H9 (cell line): Measurements from ENCODE around the gene G6PC2. TPM values are rescaled to one million over a fixed set of nuclear protein-coding genes. Genes with fewer than 3 reads are reported as not detected.

ENCODE experiments used
- DNase-seq: peaks from one replicate; pipeline ENCODE4 v3.0.0-alpha.2; 2017
- H2AFZ ChIP-seq: one replicate; pipeline ENCODE4 v1.6.1; 2013; ENCODE audit warnings: mild to moderate bottlenecking, low read length, control low read depth, moderate library complexity
- H2AK5ac ChIP-seq: 2 replicates; pipeline ENCODE4 v1.6.1; 2013; ENCODE audit warnings: low read length, control low read depth, mixed read lengths; ENCODE audit not compliant: insufficient read length
- H2BK120ac ChIP-seq: one replicate; pipeline ENCODE4 v1.6.1; 2013; ENCODE audit warnings: low read depth, mild to moderate bottlenecking, low read length, control low read depth, inconsistent platforms; ENCODE audit not compliant: poor library complexity, severe bottlenecking
- H2BK12ac ChIP-seq: 2 replicates; pipeline ENCODE4 v1.6.1; 2013; ENCODE audit warnings: low read length, control low read depth, mixed read lengths, low read depth; ENCODE audit not compliant: insufficient read length
- H2BK15ac ChIP-seq: 2 replicates; pipeline ENCODE4 v1.6.1; 2013; ENCODE audit warnings: low read depth, low read length, control low read depth
- H2BK20ac ChIP-seq: one replicate; pipeline ENCODE4 v1.6.1; 2013; ENCODE audit warnings: low read depth, mild to moderate bottlenecking, low read length, control low read depth, inconsistent platforms; ENCODE audit not compliant: poor library complexity, severe bottlenecking
- H2BK5ac ChIP-seq: 2 replicates; pipeline ENCODE4 v1.6.1; 2013; ENCODE audit warnings: low read length, control low read depth, mixed read lengths; ENCODE audit not compliant: insufficient read length
- H3K14ac ChIP-seq: 2 replicates; pipeline ENCODE4 v1.6.1; 2013; ENCODE audit warnings: low read length, control low read depth; ENCODE audit not compliant: insufficient read depth
- H3K18ac ChIP-seq: 2 replicates; pipeline ENCODE4 v1.6.1; 2013; ENCODE audit warnings: low read depth, mild to moderate bottlenecking, mixed read lengths, low read length, control low read depth; ENCODE audit not compliant: insufficient read length
- H3K23ac ChIP-seq: 2 replicates; pipeline ENCODE4 v1.6.1; 2013; ENCODE audit warnings: low read length, control low read depth, mixed read lengths, low read depth; ENCODE audit not compliant: insufficient read length
- H3K23me2 ChIP-seq: 2 replicates; pipeline ENCODE4 v1.6.1; 2013; ENCODE audit warnings: low read depth, mild to moderate bottlenecking, mixed read lengths, low read length, control low read depth; ENCODE audit not compliant: insufficient read length, poor library complexity, severe bottlenecking
- H3K27ac ChIP-seq: 2 replicates; pipeline ENCODE4 v1.5.1; 2013; ENCODE audit warnings: low read length, control low read depth, mixed read lengths, low read depth; ENCODE audit not compliant: insufficient read length
- H3K27me3 ChIP-seq: 2 replicates; pipeline ENCODE4 v1.6.1; 2013; ENCODE audit warnings: low read length, control low read depth, inconsistent platforms; ENCODE audit not compliant: insufficient read depth
- H3K4ac ChIP-seq: 2 replicates; pipeline ENCODE4 v1.6.1; 2013; ENCODE audit warnings: low read depth, mild to moderate bottlenecking, control low read depth, inconsistent platforms, low read length, moderate library complexity
- H3K4me1 ChIP-seq: 2 replicates; pipeline ENCODE4 v1.6.1; 2013; ENCODE audit warnings: low read length, control low read depth, inconsistent platforms; ENCODE audit not compliant: insufficient read depth
- H3K4me2 ChIP-seq: 2 replicates; pipeline ENCODE4 v1.6.1; 2013; ENCODE audit warnings: low read length, control low read depth, mixed read lengths; ENCODE audit not compliant: insufficient read length, insufficient read depth
- H3K56ac ChIP-seq: 2 replicates; pipeline ENCODE4 v1.6.1; 2013; ENCODE audit warnings: low read depth, mild to moderate bottlenecking, mixed read lengths, low read length, control low read depth; ENCODE audit not compliant: insufficient read length
- H3K79me1 ChIP-seq: 2 replicates; pipeline ENCODE4 v1.6.1; 2013; ENCODE audit warnings: low read depth, mild to moderate bottlenecking, moderate library complexity, low read length, control low read depth, inconsistent platforms; ENCODE audit not compliant: insufficient read depth, poor library complexity, severe bottlenecking
- H3K79me2 ChIP-seq: 2 replicates; pipeline ENCODE4 v1.6.1; 2013; ENCODE audit warnings: low read length, control low read depth, inconsistent platforms; ENCODE audit not compliant: insufficient read depth
- H3K9ac ChIP-seq: 2 replicates; pipeline ENCODE4 v1.6.1; 2013; ENCODE audit warnings: low read length, control low read depth, mixed read lengths; ENCODE audit not compliant: insufficient read length; ENCODE audit errors: extremely low read depth
- H3K9me3 ChIP-seq: one replicate; pipeline ENCODE4 v1.6.1; 2013; ENCODE audit warnings: low read depth, low read length, inconsistent platforms; ENCODE audit not compliant: control insufficient read depth
- H3T11ph ChIP-seq: one replicate; pipeline ENCODE4 v1.6.1; 2013; ENCODE audit warnings: mild to moderate bottlenecking, low read length, control low read depth, inconsistent platforms
- H4K20me1 ChIP-seq: one replicate; pipeline ENCODE4 v1.6.1; 2013; ENCODE audit not compliant: control insufficient read depth, insufficient read length, insufficient read depth
- H4K5ac ChIP-seq: 2 replicates; pipeline ENCODE4 v1.6.1; 2013; ENCODE audit warnings: low read depth, mild to moderate bottlenecking, mixed read lengths, low read length, control low read depth; ENCODE audit not compliant: insufficient read length
- H4K8ac ChIP-seq: replicated peaks from 2 replicates; pipeline ENCODE4 v1.6.1; 2013; ENCODE audit warnings: low read length, control low read depth, mixed read lengths, low read depth; ENCODE audit not compliant: insufficient read length
- H4K91ac ChIP-seq: 2 replicates; pipeline ENCODE4 v1.6.1; 2013; ENCODE audit warnings: low read depth, mild to moderate bottlenecking, moderate library complexity, mixed read lengths, low read length, control low read depth; ENCODE audit not compliant: insufficient read length
- H3K27ac Mint-ChIP-seq, 3 experiments: 2 replicates in 2 of 3; 3 replicates in 1 of 3; pipeline ENCODE4 v1.8.0; 2020 to 2021; ENCODE audit warnings: mixed read lengths in 3 of 3, mild to moderate bottlenecking in 1 of 3, moderate library complexity in 1 of 3
- H3K27me3 Mint-ChIP-seq: 2 replicates; pipeline ENCODE4 v1.8.0; 2021; ENCODE audit warnings: low read depth, mild to moderate bottlenecking, moderate library complexity, mixed read lengths
- H3K36me3 Mint-ChIP-seq, 3 experiments: 2 replicates in 2 of 3; 3 replicates in 1 of 3; pipeline ENCODE4 v1.8.0; 2020 to 2021; ENCODE audit warnings: low read depth in 3 of 3, mixed read lengths in 3 of 3; ENCODE audit not compliant: insufficient read depth in 1 of 3
- H3K4me1 Mint-ChIP-seq, 2 experiments: 2 replicates each; pipeline ENCODE4 v1.8.0; 2020; ENCODE audit warnings: mixed read lengths in 2 of 2
- H3K4me3 Mint-ChIP-seq, 2 experiments: 2 replicates in 1 of 2; 3 replicates in 1 of 2; pipeline ENCODE4 v1.8.0; 2020 to 2021; ENCODE audit warnings: mild to moderate bottlenecking in 2 of 2, mixed read lengths in 2 of 2, moderate library complexity in 1 of 2
- H3K9me3 Mint-ChIP-seq, 2 experiments: 2 replicates in 1 of 2; 3 replicates in 1 of 2; pipeline ENCODE4 v1.8.0; 2020; ENCODE audit warnings: mild to moderate bottlenecking in 2 of 2, mixed read lengths in 2 of 2, moderate library complexity in 1 of 2
- WGBS: extraction: QIAGEN DNeasy Blood & Tissue Kit; methylation state at CpG from one replicate; pipeline ENCODE4 v1.1.7; 2013; ENCODE audit warnings: missing lambda C conversion rate, low lambda C conversion rate, mixed read lengths; ENCODE audit not compliant: insufficient read length; ENCODE audit errors: extremely low coverage; 5-methylcytosine and 5-hydroxymethylcytosine counted together
- total RNA-seq: library from RNA; stranded (reverse); gene quantifications from 2 replicates; pipeline ENCODE4 v1.2.1, GENCODE V29; 2021
- TF ChIP-seq, protein P1 (sequence below): fragments of 200-600 bp; sonication (generic); conservative IDR thresholded peaks from 3 replicates; pipeline ENCODE4 v1.8.0; 2021; ENCODE audit warnings: antibody characterized with exemption, mild to moderate bottlenecking

The G6PC2 gene
- total RNA-seq, 1 experiment from 2014 or later: not detected

DNA sequence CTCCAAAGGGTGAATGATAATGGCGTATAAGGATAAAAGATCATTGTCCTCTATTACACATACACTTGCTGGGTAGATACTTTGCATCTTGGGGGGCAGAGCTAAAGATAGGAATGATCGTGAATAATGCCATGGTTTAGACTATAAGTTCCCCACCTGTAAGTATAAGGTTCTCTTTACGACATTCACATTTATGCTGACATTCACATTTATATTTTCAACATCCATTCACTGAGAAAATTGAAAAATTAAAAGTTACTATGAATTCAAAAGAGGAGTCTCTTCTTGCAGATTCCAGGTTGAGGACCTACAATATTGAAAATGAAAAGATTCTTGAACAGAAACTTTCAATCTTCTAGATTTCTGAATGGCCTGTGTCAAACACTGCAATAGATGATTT is 8.8 kb upstream of the G6PC2 start:
- H3K56ac ChIP-seq: no peak overlapping the region
- H3K27ac ChIP-seq: no peak overlapping the region
- no peak overlapping the region for H2BK120ac ChIP-seq
- Mint-ChIP-seq H3K4me1 (peaks cover 7 to 12% of the 10 kb centered on the region in 2 experiments), H3K4me3 (no peak overlapping the region), H3K27me3 (peaks cover 13% of the 10 kb centered on the region), H3K9me3 (no peaks in the 10 kb centered on the region), H3K36me3 (peaks cover 9 to 15% (median 13%) of the 10 kb centered on the region in 3 experiments; a peak in 6 of 7 replicates), H3K27ac (no peak overlapping the region)
- TF ChIP-seq, protein P1, sequence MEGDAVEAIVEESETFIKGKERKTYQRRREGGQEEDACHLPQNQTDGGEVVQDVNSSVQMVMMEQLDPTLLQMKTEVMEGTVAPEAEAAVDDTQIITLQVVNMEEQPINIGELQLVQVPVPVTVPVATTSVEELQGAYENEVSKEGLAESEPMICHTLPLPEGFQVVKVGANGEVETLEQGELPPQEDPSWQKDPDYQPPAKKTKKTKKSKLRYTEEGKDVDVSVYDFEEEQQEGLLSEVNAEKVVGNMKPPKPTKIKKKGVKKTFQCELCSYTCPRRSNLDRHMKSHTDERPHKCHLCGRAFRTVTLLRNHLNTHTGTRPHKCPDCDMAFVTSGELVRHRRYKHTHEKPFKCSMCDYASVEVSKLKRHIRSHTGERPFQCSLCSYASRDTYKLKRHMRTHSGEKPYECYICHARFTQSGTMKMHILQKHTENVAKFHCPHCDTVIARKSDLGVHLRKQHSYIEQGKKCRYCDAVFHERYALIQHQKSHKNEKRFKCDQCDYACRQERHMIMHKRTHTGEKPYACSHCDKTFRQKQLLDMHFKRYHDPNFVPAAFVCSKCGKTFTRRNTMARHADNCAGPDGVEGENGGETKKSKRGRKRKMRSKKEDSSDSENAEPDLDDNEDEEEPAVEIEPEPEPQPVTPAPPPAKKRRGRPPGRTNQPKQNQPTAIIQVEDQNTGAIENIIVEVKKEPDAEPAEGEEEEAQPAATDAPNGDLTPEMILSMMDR: no peak
- H2BK15ac ChIP-seq: no peak overlapping the region
- peaks cover 3% of the 10 kb centered on the region for H3K23me2 ChIP-seq
- no peak overlapping the region for H3K23ac ChIP-seq
- WGBS: no CpG with 5 or more reads among the region's 3 CpGs
- no peak overlapping the region for H2BK20ac ChIP-seq
- no peak for DNase-seq
- H3K14ac ChIP-seq: no peak overlapping the region
- H3K79me1 ChIP-seq: no peaks in the 10 kb centered on the region
- no peak overlapping the region for H2AK5ac ChIP-seq
- H4K5ac ChIP-seq: no peak overlapping the region
- no peak overlapping the region for H4K91ac ChIP-seq
- no peak overlapping the region for H3K4ac ChIP-seq
- no peaks in the 10 kb centered on the region for H3K4me1 ChIP-seq
- no peak overlapping the region for H3K9ac ChIP-seq
- H2BK12ac ChIP-seq: no peak overlapping the region
- no peaks in the 10 kb centered on the region; the same call in 1 of the 2 replicates for H3K27me3 ChIP-seq
- H3K79me2 ChIP-seq: no peaks in the 10 kb centered on the region
- H3K18ac ChIP-seq: no peak overlapping the region
- no peak overlapping the region for H2AFZ ChIP-seq
- H4K8ac ChIP-seq: no peak overlapping the region
- H3K9me3 ChIP-seq: no peaks in the 10 kb centered on the region
- H4K20me1 ChIP-seq: no peaks in the 10 kb centered on the region
- H3T11ph ChIP-seq: no peak overlapping the region
- H2BK5ac ChIP-seq: no peak overlapping the region
- H3K4me2 ChIP-seq: no peak overlapping the region
